Subcutaneous adipose tissue (tissue), 4 donors: Measurements from ENCODE around the gene AQP2. TPM values are rescaled to one million over a fixed set of nuclear protein-coding genes. Genes with fewer than 3 reads are reported as not detected.

Experiments used
- CTCF ChIP-seq: fragments of 450-650 bp; IDR thresholded peaks from one replicate; pipeline ENCODE4 v1.5.1; 2016; ENCODE audit warnings: low read depth, mild to moderate bottlenecking, control low read depth, antibody characterized with exemption, moderate library complexity
- total RNA-seq, 4 donors: library from RNA; depleted of rRNA; stranded (reverse); fragments of >200 nt; gene quantifications; one replicate each; pipeline ENCODE4 v1.1.0, GENCODE V29; 2016

AQP2 gene
- total RNA-seq, 4 donors from 2014 or later, result not detected

DNA sequence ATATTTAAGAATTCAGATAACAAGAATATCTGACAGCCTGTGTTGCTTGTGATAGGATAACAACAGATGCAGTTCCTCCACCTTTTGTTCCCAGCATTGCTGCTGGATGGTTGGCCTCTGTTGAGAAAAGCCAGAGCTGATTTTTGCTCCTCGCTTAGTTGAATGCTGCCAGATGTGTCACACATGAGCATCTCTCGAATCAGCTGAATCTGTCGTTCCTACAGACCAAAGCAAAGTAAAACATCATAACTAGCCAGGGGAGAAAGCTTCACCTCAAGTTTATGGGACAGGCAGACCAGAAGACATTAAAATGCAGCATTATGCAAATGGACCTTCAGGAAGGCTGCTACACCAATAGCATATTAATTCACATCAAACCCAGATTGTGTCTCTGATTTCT, 54.6 kb downstream of the AQP2 start:
- TF ChIP-seq CTCF, result no peak

- TF ChIP-seq CTCF, result no peak
Observed at GRCh38 chr12:50006280-50006679, 55.7 kb downstream of the AQP2 start.

DNA sequence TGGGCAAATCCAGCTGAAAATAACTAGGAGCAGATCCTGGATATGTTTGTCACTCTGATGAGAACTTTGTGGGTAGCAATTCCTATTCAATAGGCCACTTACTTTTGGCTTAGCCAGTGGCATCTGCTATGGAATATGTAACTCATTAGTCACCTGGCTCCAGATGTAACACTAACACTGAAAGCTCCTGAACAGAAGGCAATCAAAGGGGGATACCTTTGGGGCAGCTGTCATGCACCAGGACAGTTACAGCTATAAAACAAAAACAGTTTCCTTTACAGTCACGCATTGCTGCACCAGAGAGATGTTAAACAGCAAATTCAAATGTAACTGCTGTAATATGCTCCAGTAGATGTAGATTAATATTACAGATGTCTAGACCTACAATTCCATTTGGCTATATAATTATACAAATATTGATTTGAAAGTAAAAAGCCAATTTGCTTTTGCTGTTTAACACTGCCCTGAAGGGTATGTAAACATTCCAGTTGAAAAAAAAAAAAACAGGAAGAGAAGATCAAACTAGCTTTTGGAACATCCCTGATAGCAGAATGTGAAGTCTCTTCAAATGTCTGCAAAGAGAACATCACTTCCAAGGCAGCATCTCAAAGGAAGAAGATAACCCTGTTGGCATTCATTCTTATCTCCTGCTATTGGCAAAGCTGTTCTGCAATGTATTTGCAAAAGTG, 56.4 kb downstream of the AQP2 start:
- no peak for TF ChIP-seq CTCF

Other genes starting within 250 kb of the AQP2 start
- gene FMNL3, start 243.3 kb upstream of the AQP2 start, total RNA-seq, result 10 to 100 TPM in 2 of 4 donors, 1 to 10 TPM in 2; 8.2 to 19.6 (median 14.0) TPM
- 100 to 1,000 TPM; 263 to 522 (median 375) TPM for gene TMBIM6, start 209.2 kb upstream of the AQP2 start, total RNA-seq
- gene NCKAP5L, start 122.3 kb upstream of the AQP2 start, total RNA-seq, result 10 to 100 TPM in 3 of 4 donors, 1 to 10 TPM in 1; 9.1 to 23.9 (median 13.0) TPM
- 1 to 10 TPM; 1.9 to 3.4 (median 2.7) TPM for gene BCDIN3D, start 107.6 kb upstream of the AQP2 start, total RNA-seq
- gene FAIM2, start 46.8 kb upstream of the AQP2 start, total RNA-seq, result 1 to 10 TPM in 1 of 4 donors, not detected in 3; 1.2 TPM
- gene AQP5, start 11.1 kb downstream of the AQP2 start, total RNA-seq, result not detected
- gene AQP6, start 22.2 kb downstream of the AQP2 start, total RNA-seq, result 1 to 10 TPM in 1 of 4 donors, not detected in 3; 1.9 TPM
- 10 to 100 TPM in 3 of 4 donors, 1 to 10 TPM in 1; 5.5 to 18.5 (median 15.0) TPM for gene RACGAP1, start 74.8 kb downstream of the AQP2 start, total RNA-seq
- gene ASIC1, start 106.9 kb downstream of the AQP2 start, total RNA-seq, result 1 to 10 TPM in 2 of 4 donors, under 1 TPM in 2; 0.38 to 3.1 (median 1.0) TPM
- 10 to 100 TPM; 44.7 to 61.6 (median 46.5) TPM for gene SMARCD1, start 134.6 kb downstream of the AQP2 start, total RNA-seq
- 1,000 to 10,000 TPM; 1,589 to 4,641 (median 3,196) TPM for gene GPD1, start 153.3 kb downstream of the AQP2 start, total RNA-seq
- gene COX14, start 161.5 kb downstream of the AQP2 start, total RNA-seq, result 100 to 1,000 TPM; 106 to 258 (median 118) TPM
- 10 to 100 TPM; 20.9 to 33.7 (median 27.0) TPM for gene CERS5, start 216.6 kb downstream of the AQP2 start, total RNA-seq